GM12878 (cell line): ENCODE results near the gene COPG2. TPM values are rescaled to one million over a fixed set of nuclear protein-coding genes. Genes with fewer than 3 reads are reported as not detected.
"Not testable (repeated sequence)": the region's sequence is repeated elsewhere in the genome, so short reads cannot be mapped to it uniquely, and the experiment has no call there.

Experiments
- ATAC-seq: fragments of 200-7000 bp; cut with Tn5 transposase; 3 replicates; pipeline ENCODE4 v1.9.1; 2020; ENCODE audit warnings: mild to moderate bottlenecking, moderate library complexity
- BruUV-seq: library from RNA; stranded (reverse); fragments of 400-500 nt; replicated peaks from 2 replicates; lab custom pipeline; 2021; lab: Mats Ljungman, UMichigan
- CTCF ChIA-PET: fragments of 300-600 bp; sonication (Branson Sonifier 250); formaldehyde crosslinking; extraction: SDS; loops from one replicate; lab custom pipeline; 2021; ENCODE audit warnings: inconsistent platforms; lab: Yijun Ruan, JAX
- POLR2A ChIA-PET: fragments of 350-600 bp; formaldehyde crosslinking; extraction: SDS; loops from one replicate; lab custom pipeline; 2021; ENCODE audit warnings: inconsistent platforms; lab: Charles Lee
- RAD21 ChIA-PET: fragments of 300-600 bp; sonication (Branson Sonifier 250); formaldehyde crosslinking; loops from one replicate; lab custom pipeline; 2023; ENCODE audit warnings: antibody characterized with exemption; ENCODE audit not compliant: unreplicated experiment; lab: Charles Lee
- SMC1A ChIA-PET: fragments of 300-600 bp; sonication (Branson Sonifier 250); formaldehyde crosslinking; loops from one replicate; lab custom pipeline; 2023; ENCODE audit not compliant: unreplicated experiment, uncharacterized antibody; lab: Charles Lee
- DNase-seq: peaks from one replicate; pipeline ENCODE4 v3.0.0-alpha.2; 2011; ENCODE audit warnings: low read depth, low spot score
- FAIRE-seq: peaks from 3 replicates; lab custom pipeline; 2011; peaks lifted over from hg19 to GRCh38; lab: Jason Lieb, UNC
- H2AFZ ChIP-seq: 2 replicates; pipeline ENCODE4 v1.6.0; 2011; ENCODE audit warnings: low read depth, low read length, control low read depth; ENCODE audit not compliant: control insufficient read depth
- H3K27ac ChIP-seq: 2 replicates; pipeline ENCODE4 v1.5.1; 2011; ENCODE audit warnings: control low read depth; ENCODE audit not compliant: control insufficient read depth, insufficient read depth
- H3K27me3 ChIP-seq, 2 experiments: replicated peaks in 1 of 2; 2 replicates each; pipeline versions ENCODE4 v1.6.0 to v1.6.1; 2011; ENCODE audit warnings: low read length in 1 of 2; ENCODE audit not compliant: control insufficient read depth in 2 of 2, insufficient read depth in 2 of 2
- H3K36me3 ChIP-seq, 2 experiments: 2 replicates each; pipeline ENCODE4 v1.5.1; 2011; ENCODE audit warnings: low read length in 1 of 2; ENCODE audit not compliant: control insufficient read depth in 2 of 2, insufficient read depth in 2 of 2
- H3K4me1 ChIP-seq: 2 replicates; pipeline ENCODE4 v1.6.1; 2011; ENCODE audit warnings: mild to moderate bottlenecking, low read length, moderate library complexity, mixed read lengths; ENCODE audit not compliant: control insufficient read depth, insufficient read depth
- H3K4me2 ChIP-seq: 2 replicates; pipeline ENCODE4 v1.6.0; 2011; ENCODE audit warnings: control low read depth; ENCODE audit not compliant: control insufficient read depth, insufficient read depth
- H3K4me3 ChIP-seq: fragments of 200-600 bp; sonication (generic); 2 replicates; pipeline ENCODE4 v1.5.1; 2016
- H3K79me2 ChIP-seq: 2 replicates; pipeline ENCODE4 v1.6.0; 2011; ENCODE audit warnings: low read length; ENCODE audit not compliant: control insufficient read depth, insufficient read depth
- H3K9ac ChIP-seq: 2 replicates; pipeline ENCODE4 v1.8.0; 2011; ENCODE audit warnings: low read length, control low read depth, mixed read lengths; ENCODE audit not compliant: control insufficient read depth, insufficient read depth
- H3K9me3 ChIP-seq: replicated peaks from 3 replicates; pipeline ENCODE4 v1.5.1; 2011; ENCODE audit warnings: mild to moderate bottlenecking, low read length; ENCODE audit not compliant: control insufficient read depth, insufficient read depth
- H4K20me1 ChIP-seq: 2 replicates; pipeline ENCODE4 v1.6.0; 2011; ENCODE audit not compliant: control insufficient read depth, insufficient read depth
- CREB1 ChIP-seq: IDR thresholded peaks from 2 replicates; pipeline ENCODE4 v1.6.1; 2012; ENCODE audit warnings: low read depth, mild to moderate bottlenecking, inconsistent platforms
- ETV6 ChIP-seq, 2 experiments: fragments of 450-650 bp in 1 of 2; IDR thresholded peaks in 1 of 2; conservative IDR thresholded peaks in 1 of 2; 2 replicates each; pipeline ENCODE4 v1.6.1; 2014; ENCODE audit warnings: antibody characterized with exemption in 1 of 2, borderline replicate concordance in 1 of 2, low read depth in 1 of 2, mild to moderate bottlenecking in 1 of 2, moderate library complexity in 1 of 2
- SMC3 ChIP-seq: IDR thresholded peaks from 2 replicates; pipeline ENCODE4 v1.6.1; 2011; ENCODE audit warnings: low read length, improper control_type of control experiment, borderline replicate concordance
- SREBF1 ChIP-seq: IDR thresholded peaks from 2 replicates; pipeline ENCODE4 v1.6.1; 2012; ENCODE audit warnings: mild to moderate bottlenecking, low read length
- SREBF2 ChIP-seq: IDR thresholded peaks from 2 replicates; pipeline ENCODE4 v1.6.1; 2012; ENCODE audit warnings: mild to moderate bottlenecking, low read length
- WGBS: methylation state at CpG from one replicate; pipeline ENCODE4 v1.1.6; 2016; ENCODE audit warnings: low lambda C conversion rate; ENCODE audit not compliant: insufficient replicate concordance, insufficient coverage; ENCODE audit errors: missing lambda C conversion rate; 5-methylcytosine and 5-hydroxymethylcytosine counted together
- in situ Hi-C: fragments of 300-500 bp; cut with MboI; formaldehyde crosslinking; loops from 9 replicates; pipeline ENCODE4 v1.14.3; 2018; ENCODE audit warnings: mixed read lengths
- intact Hi-C: fragments of 100-400 bp; cut with micrococcal nuclease; formaldehyde crosslinking; loops from one replicate; pipeline ENCODE4 v1.14.2; 2022; ENCODE audit not compliant: unreplicated experiment
- polyA plus RNA-seq, 11 experiments: library from polyadenylated mRNA; depleted of rRNA in 4 of 11; unstranded in 6 of 11; stranded (reverse) in 5 of 11; fragments of >200 nt; fragmentation: Nextera tagmentation in 4 of 11; fragmentation: Illumina TruSeq in 1 of 11; extraction: Ambion mirVana in 4 of 11; extraction: Trizol in 1 of 11; gene quantifications; 1 replicate in 1 of 11; 2 replicates in 10 of 11; pipeline versions ENCODE4 v1.2.1 to v1.2.3, GENCODE V29; 2011 to 2016; ENCODE audit warnings: inconsistent platforms in 2 of 11, missing spikeins in 2 of 11, low read depth in 1 of 11
- total RNA-seq, 4 experiments: library from RNA; depleted of rRNA in 3 of 4; stranded (reverse); fragments of >200 nt in 3 of 4; fragmentation: Illumina TruSeq in 1 of 4; extraction: Trizol in 1 of 4; gene quantifications; 2 replicates each; pipeline versions ENCODE4 v1.2.1 to v1.2.3, GENCODE V29; 2013 to 2021
- TF ChIP-seq, protein P1 (sequence below): fragments of 450-650 bp; conservative IDR thresholded peaks from 2 replicates; pipeline ENCODE4 v1.6.1; 2017; ENCODE audit warnings: mild to moderate bottlenecking, moderate library complexity
- TF ChIP-seq, protein P2 (sequence below): fragments of 450-650 bp; IDR thresholded peaks from 2 replicates; pipeline ENCODE4 v1.6.1; 2016; ENCODE audit warnings: mild to moderate bottlenecking

COPG2 gene
- total and polyA plus RNA-seq, 10 of the 15 experiments (the other 5 are each of a cell fraction or from before 2014, with no cell fraction given): 3.4 to 37.8 (median 16.7) TPM

DNA sequence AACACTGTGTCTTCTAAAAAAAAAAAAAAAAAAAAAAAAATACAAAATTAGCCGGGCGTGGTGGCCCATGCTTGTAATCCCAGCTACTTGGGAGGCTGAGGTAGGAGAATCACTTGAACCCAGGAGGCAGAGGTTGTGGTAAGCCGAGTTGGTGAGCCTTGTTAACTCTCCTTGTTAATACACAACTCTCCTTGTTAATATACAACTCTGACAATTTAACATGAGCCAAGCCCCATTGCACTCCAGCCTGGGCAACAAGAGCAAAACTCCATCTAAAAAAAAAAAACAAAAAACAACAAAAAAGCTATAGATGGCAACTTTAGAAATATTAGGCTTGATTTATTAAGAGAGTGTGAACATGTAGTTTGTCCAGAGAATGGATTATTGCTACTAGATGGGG is 156.5 kb downstream of the COPG2 start:
- ChIA-PET RAD21 (interaction anchor here (1.7 kb wide), 1 partner anchor 247 kb away, joined by 4 read pairs; no protein-coding TSS in a partner anchor), CTCF (interaction anchor here (2.2 kb wide), 1 partner anchor 10 kb away, joined by 7 read pairs; no protein-coding TSS in a partner anchor), POLR2A (interaction anchor here (0.6 kb wide), 1 partner anchor 17 kb away, joined by 3 read pairs; no protein-coding TSS in a partner anchor), SMC1A (interaction anchor here (1.6 kb wide), 1 partner anchor 11 kb away, joined by 4 read pairs; no protein-coding TSS in a partner anchor)
- H3K9me3 ChIP-seq, H3K4me2 ChIP-seq, H3K4me3 ChIP-seq, H3K27me3 ChIP-seq, intact Hi-C loops, H3K27ac ChIP-seq, H3K79me2 ChIP-seq, H3K9ac ChIP-seq, FAIRE-seq, H2AFZ ChIP-seq, H3K36me3 ChIP-seq, DNase-seq, ATAC-seq, in situ Hi-C loops, BruUV-seq, H3K4me1 ChIP-seq, H4K20me1 ChIP-seq: not testable (repeated sequence)
- WGBS: 95% methylated on average over 3 of the region's 3 CpGs

DNA sequence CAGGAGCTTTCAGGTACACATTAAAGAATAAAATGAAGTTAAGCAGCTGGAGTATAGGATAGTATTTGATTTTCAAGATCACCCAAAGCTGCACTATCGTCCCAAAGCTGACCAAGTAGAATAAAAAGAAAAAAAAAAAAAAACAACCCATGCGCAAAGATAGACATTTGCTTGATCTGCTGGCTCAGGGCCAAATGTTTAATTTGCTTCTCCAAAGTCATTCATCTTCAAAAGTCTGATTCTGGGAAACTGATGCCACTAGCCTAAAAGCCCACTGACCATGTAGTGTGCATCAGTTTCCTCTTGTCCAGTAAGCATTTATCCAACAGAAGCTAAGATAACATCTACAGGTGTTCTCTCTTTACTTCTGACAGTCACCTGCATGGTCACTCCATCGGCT is 162.2 kb downstream of the COPG2 start:
- H3K9me3 ChIP-seq: no peaks in the 10 kb centered on the region
- H3K9ac ChIP-seq: no peak overlapping the region
- H3K4me3 ChIP-seq: no peak overlapping the region
- H3K36me3 ChIP-seq: no peaks in the 10 kb centered on the region
- no peak for TF ChIP-seq SREBF2
- no peak for TF ChIP-seq SMC3
- no peak for TF ChIP-seq SREBF1
- TF ChIP-seq, protein P1, sequence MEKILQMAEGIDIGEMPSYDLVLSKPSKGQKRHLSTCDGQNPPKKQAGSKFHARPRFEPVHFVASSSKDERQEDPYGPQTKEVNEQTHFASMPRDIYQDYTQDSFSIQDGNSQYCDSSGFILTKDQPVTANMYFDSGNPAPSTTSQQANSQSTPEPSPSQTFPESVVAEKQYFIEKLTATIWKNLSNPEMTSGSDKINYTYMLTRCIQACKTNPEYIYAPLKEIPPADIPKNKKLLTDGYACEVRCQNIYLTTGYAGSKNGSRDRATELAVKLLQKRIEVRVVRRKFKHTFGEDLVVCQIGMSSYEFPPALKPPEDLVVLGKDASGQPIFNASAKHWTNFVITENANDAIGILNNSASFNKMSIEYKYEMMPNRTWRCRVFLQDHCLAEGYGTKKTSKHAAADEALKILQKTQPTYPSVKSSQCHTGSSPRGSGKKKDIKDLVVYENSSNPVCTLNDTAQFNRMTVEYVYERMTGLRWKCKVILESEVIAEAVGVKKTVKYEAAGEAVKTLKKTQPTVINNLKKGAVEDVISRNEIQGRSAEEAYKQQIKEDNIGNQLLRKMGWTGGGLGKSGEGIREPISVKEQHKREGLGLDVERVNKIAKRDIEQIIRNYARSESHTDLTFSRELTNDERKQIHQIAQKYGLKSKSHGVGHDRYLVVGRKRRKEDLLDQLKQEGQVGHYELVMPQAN: no peak
- no peak for TF ChIP-seq ETV6 (conservative IDR thresholded peaks at IDR 0.05 in 1 of 2, IDR thresholded peaks at IDR 0.05 in 1 of 2; ENCODE audit: borderline replicate concordance in 1 of 2, low read depth in 1 of 2)
- TF ChIP-seq, protein P2, sequence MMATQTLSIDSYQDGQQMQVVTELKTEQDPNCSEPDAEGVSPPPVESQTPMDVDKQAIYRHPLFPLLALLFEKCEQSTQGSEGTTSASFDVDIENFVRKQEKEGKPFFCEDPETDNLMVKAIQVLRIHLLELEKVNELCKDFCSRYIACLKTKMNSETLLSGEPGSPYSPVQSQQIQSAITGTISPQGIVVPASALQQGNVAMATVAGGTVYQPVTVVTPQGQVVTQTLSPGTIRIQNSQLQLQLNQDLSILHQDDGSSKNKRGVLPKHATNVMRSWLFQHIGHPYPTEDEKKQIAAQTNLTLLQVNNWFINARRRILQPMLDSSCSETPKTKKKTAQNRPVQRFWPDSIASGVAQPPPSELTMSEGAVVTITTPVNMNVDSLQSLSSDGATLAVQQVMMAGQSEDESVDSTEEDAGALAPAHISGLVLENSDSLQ: no peak
- TF ChIP-seq CREB1: no peak
- DNase-seq (no peak), ATAC-seq (no peak), FAIRE-seq (no peak)
- no peak overlapping the region for H2AFZ ChIP-seq
- intact Hi-C loops: no loop called here
- H3K79me2 ChIP-seq: no peaks in the 10 kb centered on the region
- ChIA-PET SMC1A (no interaction called here), POLR2A (no interaction called here), CTCF (interaction anchor here (1.1 kb wide), 1 partner anchor 252 kb away, joined by 4 read pairs; no protein-coding TSS in a partner anchor), RAD21 (no interaction called here)
- H3K27ac ChIP-seq: no peak overlapping the region
- no peaks in the 10 kb centered on the region for H3K4me1 ChIP-seq
- WGBS: 99% methylated on average over 3 of the region's 3 CpGs
- no peaks in the 10 kb centered on the region for H4K20me1 ChIP-seq
- no peaks in the 10 kb centered on the region for H3K27me3 ChIP-seq
- BruUV-seq: no TSS peak
- in situ Hi-C loops: no loop called here
- no peak overlapping the region for H3K4me2 ChIP-seq
